ENCODE measurements around the gene EEF1A2.
A peak's percentile ranks its signal among the peaks of the same experiment; 100 is the strongest.

Gene EEF1A2

DNA sequence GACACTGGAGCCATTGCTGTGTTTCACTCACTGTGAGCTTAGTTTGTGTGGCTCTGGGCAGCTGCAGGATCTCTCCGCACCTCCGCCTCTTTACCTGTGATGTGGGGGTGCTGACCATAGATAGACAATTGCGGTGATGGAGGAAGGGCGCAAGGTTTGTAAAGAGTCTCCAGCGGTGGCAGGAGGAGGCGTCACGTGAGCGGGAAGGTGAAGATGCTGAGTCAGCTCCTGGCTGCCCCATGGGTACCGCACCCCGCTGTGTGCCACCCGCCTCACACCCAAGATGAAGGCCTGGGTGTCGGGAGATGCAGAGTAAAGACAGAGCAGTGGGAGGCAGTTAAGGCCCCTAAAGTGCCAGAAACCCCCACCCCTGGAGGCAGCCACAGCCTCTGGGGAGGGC is 17.4 kb downstream of the EEF1A2 start:
- H3K27ac ChIP-seq = no peak overlapping the region
- TF ChIP-seq ZFX (IDR thresholded peaks at IDR 0.05; ENCODE audit: borderline replicate concordance) = no peak
- TF ChIP-seq, protein P1, sequence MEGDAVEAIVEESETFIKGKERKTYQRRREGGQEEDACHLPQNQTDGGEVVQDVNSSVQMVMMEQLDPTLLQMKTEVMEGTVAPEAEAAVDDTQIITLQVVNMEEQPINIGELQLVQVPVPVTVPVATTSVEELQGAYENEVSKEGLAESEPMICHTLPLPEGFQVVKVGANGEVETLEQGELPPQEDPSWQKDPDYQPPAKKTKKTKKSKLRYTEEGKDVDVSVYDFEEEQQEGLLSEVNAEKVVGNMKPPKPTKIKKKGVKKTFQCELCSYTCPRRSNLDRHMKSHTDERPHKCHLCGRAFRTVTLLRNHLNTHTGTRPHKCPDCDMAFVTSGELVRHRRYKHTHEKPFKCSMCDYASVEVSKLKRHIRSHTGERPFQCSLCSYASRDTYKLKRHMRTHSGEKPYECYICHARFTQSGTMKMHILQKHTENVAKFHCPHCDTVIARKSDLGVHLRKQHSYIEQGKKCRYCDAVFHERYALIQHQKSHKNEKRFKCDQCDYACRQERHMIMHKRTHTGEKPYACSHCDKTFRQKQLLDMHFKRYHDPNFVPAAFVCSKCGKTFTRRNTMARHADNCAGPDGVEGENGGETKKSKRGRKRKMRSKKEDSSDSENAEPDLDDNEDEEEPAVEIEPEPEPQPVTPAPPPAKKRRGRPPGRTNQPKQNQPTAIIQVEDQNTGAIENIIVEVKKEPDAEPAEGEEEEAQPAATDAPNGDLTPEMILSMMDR (IDR thresholded peaks at IDR 0.05) = no peak

DNA sequence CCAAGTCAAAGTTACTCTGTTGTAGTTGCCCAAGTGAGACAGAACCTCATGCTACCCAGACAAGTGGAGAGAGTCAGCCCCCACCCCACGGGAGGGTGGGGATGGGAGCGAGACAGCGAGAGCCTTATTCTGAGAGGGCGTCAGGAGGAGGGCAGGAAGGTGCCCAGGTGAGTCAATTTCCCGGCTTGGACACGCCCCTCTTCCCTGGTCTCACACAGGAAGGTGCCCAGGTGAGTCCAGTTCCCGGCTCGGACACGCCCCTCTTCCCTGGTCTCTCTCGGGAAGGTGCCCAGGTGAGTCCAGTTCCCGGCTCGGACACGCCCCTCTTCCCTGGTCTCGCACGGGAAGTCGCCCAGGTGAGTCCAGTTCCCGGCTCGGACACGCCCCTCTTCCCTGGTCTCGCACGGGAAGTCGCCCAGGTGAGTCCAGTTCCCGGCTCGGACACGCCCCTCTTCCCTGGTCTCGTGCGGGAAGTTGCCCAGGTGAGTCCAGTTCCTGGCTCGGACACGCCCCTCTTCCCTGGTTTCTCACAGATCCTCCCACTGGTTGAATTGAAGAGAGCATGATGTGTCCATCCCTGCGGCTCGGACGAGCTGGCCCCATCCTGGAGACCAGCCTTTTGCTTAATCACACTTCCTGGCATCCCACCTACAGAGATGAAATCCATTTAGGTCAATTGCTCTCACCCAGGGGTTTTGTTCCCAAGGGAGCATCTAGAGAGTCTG is 19.0 kb downstream of the EEF1A2 start:
- H3K27ac ChIP-seq = peak overlapping the region; percentile 30; the same call in 1 of the 2 replicates

- no peak overlapping the region for H3K27ac ChIP-seq
- TF ChIP-seq, protein P1 (IDR thresholded peaks at IDR 0.05) = peak; percentile 22; the same call in 1 of the 2 replicates
- no peak for TF ChIP-seq ZFX (IDR thresholded peaks at IDR 0.05; ENCODE audit: borderline replicate concordance)
Observed at GRCh38 chr20:63478346-63479302, 20.3 kb downstream of the EEF1A2 start.

- no peak for TF ChIP-seq ZFX (IDR thresholded peaks at IDR 0.05; ENCODE audit: borderline replicate concordance)
- TF ChIP-seq, protein P1 (IDR thresholded peaks at IDR 0.05) = no peak
- no peak overlapping the region for H3K27ac ChIP-seq
Observed at GRCh38 chr20:63477944-63478343, 20.9 kb downstream of the EEF1A2 start.

GRCh38 chr20:63477061-63477616 is 21.7 kb downstream of the EEF1A2 start:
- no peak overlapping the region for H3K27ac ChIP-seq
- TF ChIP-seq, protein P1 (IDR thresholded peaks at IDR 0.05) = no peak
- no peak for TF ChIP-seq ZFX (IDR thresholded peaks at IDR 0.05; ENCODE audit: borderline replicate concordance)

GRCh38 chr20:63475209-63475608 is 23.7 kb downstream of the EEF1A2 start:
- no peak overlapping the region for H3K27ac ChIP-seq
- TF ChIP-seq, protein P1 (IDR thresholded peaks at IDR 0.05) = no peak
- TF ChIP-seq ZFX (IDR thresholded peaks at IDR 0.05; ENCODE audit: borderline replicate concordance) = no peak

- H3K27ac ChIP-seq = no peak overlapping the region
- TF ChIP-seq, protein P1 (IDR thresholded peaks at IDR 0.05) = no peak
- no peak for TF ChIP-seq ZFX (IDR thresholded peaks at IDR 0.05; ENCODE audit: borderline replicate concordance)
Observed at GRCh38 chr20:63473555-63474449, 25.1 kb downstream of the EEF1A2 start.

Measured in 22Rv1 (cell line).